Measurements from ENCODE around the gene NOC2L. TPM values are rescaled to one million over a fixed set of nuclear protein-coding genes. Genes with fewer than 3 reads are reported as not detected.

The NOC2L gene
- polyA plus RNA-seq, 1 donor, result 43.6 TPM

GRCh38 chr1:916173-917075, 42.6 kb downstream of the NOC2L start:
- DNase-seq (ENCODE audit: low read depth), result no peak

- no peak for DNase-seq (ENCODE audit: low read depth)
Measured at GRCh38 chr1:915295-916172, 43.5 kb downstream of the NOC2L start.

- no peak for DNase-seq (ENCODE audit: low read depth)
Measured at GRCh38 chr1:914891-915280, 44.2 kb downstream of the NOC2L start.

- no peak for DNase-seq (ENCODE audit: low read depth)
Measured at GRCh38 chr1:914131-914890, 44.7 kb downstream of the NOC2L start.

- DNase-seq (ENCODE audit: low read depth), result no peak
Measured at GRCh38 chr1:913491-914130, 45.4 kb downstream of the NOC2L start.

- no peak for DNase-seq (ENCODE audit: low read depth)
Measured at GRCh38 chr1:912740-913301, 46.2 kb downstream of the NOC2L start.

GRCh38 chr1:911875-912739, 46.9 kb downstream of the NOC2L start:
- no peak for DNase-seq (ENCODE audit: low read depth)

- DNase-seq (ENCODE audit: low read depth), result no peak
Measured at GRCh38 chr1:910881-911721, 48.0 kb downstream of the NOC2L start.

- no peak for DNase-seq (ENCODE audit: low read depth)
Measured at GRCh38 chr1:910311-910880, 48.7 kb downstream of the NOC2L start.

- no peak for DNase-seq (ENCODE audit: low read depth)
Measured at GRCh38 chr1:909861-910310, 49.2 kb downstream of the NOC2L start.

- DNase-seq (ENCODE audit: low read depth), result no peak
Measured at GRCh38 chr1:908661-909060, 50.4 kb downstream of the NOC2L start.

GRCh38 chr1:907611-908451, 51.2 kb downstream of the NOC2L start:
- no peak for DNase-seq (ENCODE audit: low read depth)

- no peak for DNase-seq (ENCODE audit: low read depth)
Measured at GRCh38 chr1:906600-907420, 52.2 kb downstream of the NOC2L start.

- no peak for DNase-seq (ENCODE audit: low read depth)
Measured at GRCh38 chr1:905811-906599, 53.1 kb downstream of the NOC2L start.

GRCh38 chr1:905071-905749, 53.8 kb downstream of the NOC2L start:
- no peak for DNase-seq (ENCODE audit: low read depth)

Data from forelimb muscle (tissue), 1 donor.